ENCODE data around the gene ITGAV.

GRCh38 chr2:186716004-186716403, 126.1 kb downstream of the ITGAV start:
- TF ChIP-seq, protein P1, sequence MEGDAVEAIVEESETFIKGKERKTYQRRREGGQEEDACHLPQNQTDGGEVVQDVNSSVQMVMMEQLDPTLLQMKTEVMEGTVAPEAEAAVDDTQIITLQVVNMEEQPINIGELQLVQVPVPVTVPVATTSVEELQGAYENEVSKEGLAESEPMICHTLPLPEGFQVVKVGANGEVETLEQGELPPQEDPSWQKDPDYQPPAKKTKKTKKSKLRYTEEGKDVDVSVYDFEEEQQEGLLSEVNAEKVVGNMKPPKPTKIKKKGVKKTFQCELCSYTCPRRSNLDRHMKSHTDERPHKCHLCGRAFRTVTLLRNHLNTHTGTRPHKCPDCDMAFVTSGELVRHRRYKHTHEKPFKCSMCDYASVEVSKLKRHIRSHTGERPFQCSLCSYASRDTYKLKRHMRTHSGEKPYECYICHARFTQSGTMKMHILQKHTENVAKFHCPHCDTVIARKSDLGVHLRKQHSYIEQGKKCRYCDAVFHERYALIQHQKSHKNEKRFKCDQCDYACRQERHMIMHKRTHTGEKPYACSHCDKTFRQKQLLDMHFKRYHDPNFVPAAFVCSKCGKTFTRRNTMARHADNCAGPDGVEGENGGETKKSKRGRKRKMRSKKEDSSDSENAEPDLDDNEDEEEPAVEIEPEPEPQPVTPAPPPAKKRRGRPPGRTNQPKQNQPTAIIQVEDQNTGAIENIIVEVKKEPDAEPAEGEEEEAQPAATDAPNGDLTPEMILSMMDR (conservative IDR thresholded peaks at IDR 0.05; ENCODE audit: low read length), result no peak
- no peak for TF ChIP-seq EZH2phosphoT487 (IDR thresholded peaks at IDR 0.05; ENCODE audit: borderline replicate concordance)
